ENCODE results near the gene UGT1A3.
"Not testable (repeated sequence)": the region's sequence is repeated elsewhere in the genome, so short reads cannot be mapped to it uniquely, and the experiment has no call there.

Gene UGT1A3

GRCh38 chr2:233708942-233709341 is 19.9 kb upstream of the UGT1A3 start:
- H3K27ac ChIP-seq, result no peak overlapping the region
- no peak for TF ChIP-seq ZFX (IDR thresholded peaks at IDR 0.05; ENCODE audit: borderline replicate concordance)
- TF ChIP-seq, protein P1, sequence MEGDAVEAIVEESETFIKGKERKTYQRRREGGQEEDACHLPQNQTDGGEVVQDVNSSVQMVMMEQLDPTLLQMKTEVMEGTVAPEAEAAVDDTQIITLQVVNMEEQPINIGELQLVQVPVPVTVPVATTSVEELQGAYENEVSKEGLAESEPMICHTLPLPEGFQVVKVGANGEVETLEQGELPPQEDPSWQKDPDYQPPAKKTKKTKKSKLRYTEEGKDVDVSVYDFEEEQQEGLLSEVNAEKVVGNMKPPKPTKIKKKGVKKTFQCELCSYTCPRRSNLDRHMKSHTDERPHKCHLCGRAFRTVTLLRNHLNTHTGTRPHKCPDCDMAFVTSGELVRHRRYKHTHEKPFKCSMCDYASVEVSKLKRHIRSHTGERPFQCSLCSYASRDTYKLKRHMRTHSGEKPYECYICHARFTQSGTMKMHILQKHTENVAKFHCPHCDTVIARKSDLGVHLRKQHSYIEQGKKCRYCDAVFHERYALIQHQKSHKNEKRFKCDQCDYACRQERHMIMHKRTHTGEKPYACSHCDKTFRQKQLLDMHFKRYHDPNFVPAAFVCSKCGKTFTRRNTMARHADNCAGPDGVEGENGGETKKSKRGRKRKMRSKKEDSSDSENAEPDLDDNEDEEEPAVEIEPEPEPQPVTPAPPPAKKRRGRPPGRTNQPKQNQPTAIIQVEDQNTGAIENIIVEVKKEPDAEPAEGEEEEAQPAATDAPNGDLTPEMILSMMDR (IDR thresholded peaks at IDR 0.05), result no peak

GRCh38 chr2:233711312-233712008 is 17.4 kb upstream of the UGT1A3 start:
- TF ChIP-seq ZFX (IDR thresholded peaks at IDR 0.05; ENCODE audit: borderline replicate concordance), result no peak
- TF ChIP-seq, protein P1 (IDR thresholded peaks at IDR 0.05), result peak; percentile 96

DNA sequence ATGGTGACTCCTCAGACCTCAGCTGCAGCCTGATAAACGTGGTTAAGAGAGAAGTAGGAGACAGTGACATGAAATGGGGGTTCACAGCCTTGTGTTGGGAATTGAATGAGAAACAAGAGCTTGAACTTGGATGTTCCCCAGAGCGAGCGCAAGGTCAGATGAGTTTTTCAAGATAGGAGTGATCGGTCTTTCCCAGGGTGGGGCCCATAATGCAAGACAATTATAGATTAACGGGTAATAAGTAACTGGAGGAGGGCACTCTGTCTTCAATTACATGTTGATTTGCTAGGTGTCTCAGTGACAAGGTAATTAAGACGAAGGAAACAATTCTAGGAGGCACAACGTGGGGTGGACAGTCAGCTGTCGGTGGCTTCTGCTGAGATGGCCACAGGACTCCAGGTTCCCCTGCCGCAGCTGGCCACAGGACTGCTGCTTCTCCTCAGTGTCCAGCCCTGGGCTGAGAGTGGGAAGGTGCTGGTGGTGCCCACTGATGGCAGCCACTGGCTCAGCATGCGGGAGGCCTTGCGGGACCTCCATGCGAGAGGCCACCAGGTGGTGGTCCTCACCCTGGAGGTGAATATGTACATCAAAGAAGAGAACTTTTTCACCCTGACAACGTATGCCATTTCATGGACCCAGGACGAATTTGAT is 16.1 kb upstream of the UGT1A3 start, which contains the start of gene UGT1A5:
Gene UGT1A5, plus strand, starts transcription at position 297 of the 651 bp plus-strand sequence. Its CDS starts 85 bp downstream, at position 382.
- H3K27ac ChIP-seq, result no peak within 1 kb of the TSS
- TF ChIP-seq ZFX (IDR thresholded peaks at IDR 0.05; ENCODE audit: borderline replicate concordance), result no peak
- TF ChIP-seq, protein P1 (IDR thresholded peaks at IDR 0.05), result no peak

More at GRCh38 chr2:233711312-233712008, 17.4 kb upstream of the UGT1A3 start:
- H3K27ac ChIP-seq, result no peak overlapping the region

- no peak for TF ChIP-seq ZFX (IDR thresholded peaks at IDR 0.05; ENCODE audit: borderline replicate concordance)
- TF ChIP-seq, protein P1 (IDR thresholded peaks at IDR 0.05), result no peak
- no peak overlapping the region for H3K27ac ChIP-seq
Observed at GRCh38 chr2:233713262-233713615, 15.6 kb upstream of the UGT1A3 start.

GRCh38 chr2:233714121-233714520 is 14.7 kb upstream of the UGT1A3 start:
- TF ChIP-seq, protein P1 (IDR thresholded peaks at IDR 0.05), result no peak
- TF ChIP-seq ZFX (IDR thresholded peaks at IDR 0.05; ENCODE audit: borderline replicate concordance), result no peak
- H3K27ac ChIP-seq, result no peak overlapping the region

DNA sequence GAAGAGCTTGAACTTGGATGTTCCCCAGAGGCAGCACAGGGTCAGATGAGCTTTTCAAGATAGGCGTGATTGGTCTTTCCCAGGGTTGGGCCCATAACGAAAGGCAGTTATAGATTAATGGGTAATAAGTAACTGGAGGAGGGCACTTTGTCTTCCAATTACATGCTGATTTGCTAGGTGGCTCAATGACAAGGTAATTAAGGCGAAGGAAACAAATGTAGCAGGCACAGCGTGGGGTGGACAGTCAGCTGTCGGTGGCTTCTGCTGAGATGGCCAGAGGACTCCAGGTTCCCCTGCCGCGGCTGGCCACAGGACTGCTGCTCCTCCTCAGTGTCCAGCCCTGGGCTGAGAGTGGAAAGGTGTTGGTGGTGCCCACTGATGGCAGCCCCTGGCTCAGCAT is 10.3 kb upstream of the UGT1A3 start, which contains the start of gene UGT1A4:
Gene UGT1A4, plus strand, starts transcription at position 185 of the 400 bp plus-strand sequence. Its CDS starts 85 bp downstream, at position 270.
- TF ChIP-seq ZFX (IDR thresholded peaks at IDR 0.05; ENCODE audit: borderline replicate concordance), result no peak
- TF ChIP-seq, protein P1 (IDR thresholded peaks at IDR 0.05), result no peak
- no peak within 1 kb of the TSS for H3K27ac ChIP-seq

- H3K27ac ChIP-seq, result not testable (repeated sequence)
Observed at GRCh38 chr2:233736868-233737653, 8.2 kb downstream of the UGT1A3 start.
